Effector memory CD8-positive, alpha-beta T cell (primary cell): Measurements from ENCODE around the gene ATP5F1C.
A peak's percentile ranks its signal among the peaks of the same experiment; 100 is the strongest.
"Not testable (repeated sequence)": the region's sequence is repeated elsewhere in the genome, so short reads cannot be mapped to it uniquely, and the experiment has no call there.

Experiments used
- ATAC-seq: fragments of 150-1000 bp; cut with Tn5 transposase; replicated peaks from 2 replicates; pipeline ENCODE4 v1.10.0; 2021; ENCODE audit warnings: mild to moderate bottlenecking, moderate library complexity
- DNase-seq, 3 experiments: peaks; one replicate each; pipeline ENCODE4 v3.0.0; 2021
- H3K27ac Mint-ChIP-seq, 2 donors: one replicate each; pipeline ENCODE4 v1.8.0; 2022; ENCODE audit warnings: mild to moderate bottlenecking in 2 of 2, mixed read lengths in 2 of 2, moderate library complexity in 2 of 2
- H3K27me3 Mint-ChIP-seq, 2 donors: one replicate each; pipeline ENCODE4 v1.8.0; 2022; ENCODE audit warnings: mixed read lengths in 2 of 2
- H3K36me3 Mint-ChIP-seq: one replicate; pipeline ENCODE4 v1.8.0; 2022; ENCODE audit warnings: mild to moderate bottlenecking, moderate library complexity, mixed read lengths; ENCODE audit not compliant: insufficient read depth
- H3K4me1 Mint-ChIP-seq, 2 donors: one replicate each; pipeline ENCODE4 v1.8.0; 2022; ENCODE audit warnings: low read depth in 2 of 2, mixed read lengths in 2 of 2
- H3K4me3 Mint-ChIP-seq, 2 donors: one replicate each; pipeline ENCODE4 v1.8.0; 2022; ENCODE audit warnings: mild to moderate bottlenecking in 2 of 2, mixed read lengths in 2 of 2, moderate library complexity in 2 of 2
- H3K9me3 Mint-ChIP-seq, 2 donors: one replicate each; pipeline ENCODE4 v1.8.0; 2022; ENCODE audit warnings: mixed read lengths in 2 of 2

The ATP5F1C gene

GRCh38 chr10:7804741-7805140, 16.8 kb downstream of the ATP5F1C start:
- H3K4me3 Mint-ChIP-seq, result no peak overlapping the region
- peaks cover 80% of the 10 kb centered on the region for H3K36me3 Mint-ChIP-seq
- no peaks in the 10 kb centered on the region for H3K9me3 Mint-ChIP-seq
- ATAC-seq (no peak), DNase-seq (no peak)
- no peaks in the 10 kb centered on the region for H3K27me3 Mint-ChIP-seq
- H3K27ac Mint-ChIP-seq, result no peak overlapping the region
- H3K4me1 Mint-ChIP-seq, result no peaks in the 10 kb centered on the region

GRCh38 chr10:7808686-7809267, 20.8 kb downstream of the ATP5F1C start:
- H3K9me3 Mint-ChIP-seq, result no peaks in the 10 kb centered on the region
- H3K36me3 Mint-ChIP-seq, result peaks cover 40% of the 10 kb centered on the region
- no peaks in the 10 kb centered on the region for H3K4me1 Mint-ChIP-seq
- H3K4me3 Mint-ChIP-seq, result no peak overlapping the region
- H3K27me3 Mint-ChIP-seq, result peaks cover 0 to 7% of the 10 kb centered on the region in 2 donors
- DNase-seq, result no peak
- ATAC-seq, result no peak
- no peak overlapping the region for H3K27ac Mint-ChIP-seq

- no peak for DNase-seq
- Mint-ChIP-seq H3K9me3 (no peaks in the 10 kb centered on the region), H3K4me1 (no peaks in the 10 kb centered on the region), H3K4me3 (no peak overlapping the region), H3K27ac (no peak overlapping the region), H3K27me3 (peaks cover 7 to 12% of the 10 kb centered on the region in 2 donors), H3K36me3 (peaks cover 25% of the 10 kb centered on the region)
- no peak for ATAC-seq
Measured at GRCh38 chr10:7810443-7810842, 22.5 kb downstream of the ATP5F1C start.

GRCh38 chr10:7811000-7811399, 23.0 kb downstream of the ATP5F1C start:
- Mint-ChIP-seq H3K36me3 (peaks cover 20% of the 10 kb centered on the region), H3K4me3 (no peak overlapping the region), H3K4me1 (no peaks in the 10 kb centered on the region), H3K27me3 (peaks cover 7 to 15% of the 10 kb centered on the region in 2 donors), H3K9me3 (no peaks in the 10 kb centered on the region), H3K27ac (no peak overlapping the region)
- DNase-seq (no peak), ATAC-seq (no peak)

- H3K27me3 Mint-ChIP-seq, result peaks cover 7 to 21% of the 10 kb centered on the region in 2 donors
- not testable (repeated sequence) for H3K27ac Mint-ChIP-seq, ATAC-seq
Measured at GRCh38 chr10:7811743-7812142, 23.8 kb downstream of the ATP5F1C start.

GRCh38 chr10:7813481-7813880, 25.5 kb downstream of the ATP5F1C start:
- no peak overlapping the region for H3K27ac Mint-ChIP-seq

More at GRCh38 chr10:7811743-7812142, 23.8 kb downstream of the ATP5F1C start:
- H3K4me3 Mint-ChIP-seq, H3K4me1 Mint-ChIP-seq, DNase-seq, H3K9me3 Mint-ChIP-seq: not testable (repeated sequence)
- H3K36me3 Mint-ChIP-seq, result peaks cover 13% of the 10 kb centered on the region

GRCh38 chr10:7817576-7817975, 29.6 kb downstream of the ATP5F1C start:
- DNase-seq (no peak), ATAC-seq (no peak)
- peak overlapping the region; percentile 92 to 97 for H3K4me3 Mint-ChIP-seq
- peaks cover 19% of the 10 kb centered on the region for H3K36me3 Mint-ChIP-seq
- no peaks in the 10 kb centered on the region for H3K9me3 Mint-ChIP-seq
- H3K27me3 Mint-ChIP-seq, result peaks cover 7 to 21% of the 10 kb centered on the region in 2 donors
- H3K4me1 Mint-ChIP-seq, result peaks cover 32 to 34% of the 10 kb centered on the region in 2 donors
- H3K27ac Mint-ChIP-seq, result peak overlapping the region in 1 of 2 donors; percentile 84

More at GRCh38 chr10:7813481-7813880, 25.5 kb downstream of the ATP5F1C start:
- H3K4me3 Mint-ChIP-seq, result no peak overlapping the region
- no peak for ATAC-seq
- no peak for DNase-seq
- H3K36me3 Mint-ChIP-seq, result peaks cover 10% of the 10 kb centered on the region
- peaks cover 7% of the 10 kb centered on the region in 2 donors for H3K4me1 Mint-ChIP-seq
- no peaks in the 10 kb centered on the region for H3K9me3 Mint-ChIP-seq
- peaks cover 7 to 21% of the 10 kb centered on the region in 2 donors for H3K27me3 Mint-ChIP-seq

GRCh38 chr10:7817984-7818294, 30.0 kb downstream of the ATP5F1C start:
- H3K4me3 Mint-ChIP-seq, result peak overlapping the region; percentile 92 to 97
- H3K27me3 Mint-ChIP-seq, result peaks cover 7 to 21% of the 10 kb centered on the region in 2 donors
- peaks cover 19% of the 10 kb centered on the region for H3K36me3 Mint-ChIP-seq
- H3K9me3 Mint-ChIP-seq, result no peaks in the 10 kb centered on the region
- peaks cover 32 to 34% of the 10 kb centered on the region in 2 donors for H3K4me1 Mint-ChIP-seq
- peak overlapping the region; percentile 84 to 90 for H3K27ac Mint-ChIP-seq
- DNase-seq (no peak), ATAC-seq (peak; percentile 35)

GRCh38 chr10:7818295-7819120, 30.5 kb downstream of the ATP5F1C start, which contains the start of gene TAF3:
TAF3 (plus strand) TSS chr10:7818505; CDS start chr10:7818710, 205 bp downstream.
- H3K9me3 Mint-ChIP-seq, result no peaks in the 10 kb centered on the region

GRCh38 chr10:7819121-7819460, 31.1 kb downstream of the ATP5F1C start:
- peaks cover 25% of the 10 kb centered on the region for H3K36me3 Mint-ChIP-seq
- DNase-seq (peak in 2 of 3 experiments; percentile 3 to 7), ATAC-seq (no peak)
- H3K27me3 Mint-ChIP-seq, result peaks cover 7 to 11% of the 10 kb centered on the region in 2 donors
- peak overlapping the region; percentile 84 to 90 for H3K27ac Mint-ChIP-seq
- no peaks in the 10 kb centered on the region for H3K9me3 Mint-ChIP-seq
- peak overlapping the region; percentile 92 to 97 for H3K4me3 Mint-ChIP-seq
- peaks cover 32 to 34% of the 10 kb centered on the region in 2 donors for H3K4me1 Mint-ChIP-seq

More at GRCh38 chr10:7818295-7819120, 30.5 kb downstream of the ATP5F1C start, which contains the start of gene TAF3:
- Mint-ChIP-seq H3K4me1 (peaks cover 32 to 34% of the 10 kb centered on the region in 2 donors), H3K36me3 (peaks cover 23% of the 10 kb centered on the region), H3K27ac (peak within 1 kb of the TSS; percentile 84 to 90), H3K4me3 (peak within 1 kb of the TSS; percentile 92 to 97), H3K27me3 (peaks cover 7 to 17% of the 10 kb centered on the region in 2 donors)
- peak; percentile 89 to 94 (median 92) for DNase-seq
- ATAC-seq, result peak; percentile 93

- DNase-seq, result no peak
- no peak for ATAC-seq
- H3K27ac Mint-ChIP-seq, result no peak overlapping the region
- H3K27me3 Mint-ChIP-seq, result no peaks in the 10 kb centered on the region
- no peak overlapping the region for H3K4me3 Mint-ChIP-seq
- peaks cover 54% of the 10 kb centered on the region for H3K36me3 Mint-ChIP-seq
- H3K9me3 Mint-ChIP-seq, result no peaks in the 10 kb centered on the region
- H3K4me1 Mint-ChIP-seq, result peaks cover 36 to 50% of the 10 kb centered on the region in 2 donors
Measured at GRCh38 chr10:7824251-7824650, 36.3 kb downstream of the ATP5F1C start.

GRCh38 chr10:7826971-7827370, 39.0 kb downstream of the ATP5F1C start:
- no peak overlapping the region for H3K27ac Mint-ChIP-seq
- H3K36me3 Mint-ChIP-seq, result peaks cover 56% of the 10 kb centered on the region
- peaks cover 26 to 53% of the 10 kb centered on the region in 2 donors for H3K4me1 Mint-ChIP-seq
- ATAC-seq (no peak), DNase-seq (no peak)
- no peaks in the 10 kb centered on the region for H3K9me3 Mint-ChIP-seq
- H3K27me3 Mint-ChIP-seq, result no peaks in the 10 kb centered on the region
- no peak overlapping the region for H3K4me3 Mint-ChIP-seq

- DNase-seq, result no peak
- Mint-ChIP-seq H3K4me3 (no peak overlapping the region), H3K27me3 (no peaks in the 10 kb centered on the region), H3K27ac (no peak overlapping the region), H3K9me3 (no peaks in the 10 kb centered on the region), H3K36me3 (peaks cover 48% of the 10 kb centered on the region), H3K4me1 (peaks cover 37 to 66% of the 10 kb centered on the region in 2 donors)
- ATAC-seq, result no peak
Measured at GRCh38 chr10:7829289-7829834, 41.4 kb downstream of the ATP5F1C start.
